Tibial artery (tissue), 4 donors: ENCODE data around the gene CA5A.
"Not testable (repeated sequence)": the region's sequence is repeated elsewhere in the genome, so short reads cannot be mapped to it uniquely, and the experiment has no call there.

Experiments used
- DNase-seq, 2 donors: peaks; one replicate each; pipeline ENCODE4 v3.0.0-alpha.2; 2019
- H3K27ac ChIP-seq, 2 donors: fragments of 200-600 bp; sonication (generic) in 1 of 2; 1 replicate in 1 of 2; 2 replicates in 1 of 2; pipeline ENCODE4 v1.5.1; 2018 to 2019; ENCODE audit warnings: mild to moderate bottlenecking in 1 of 2
- H3K27me3 ChIP-seq, 2 donors: fragments of 200-600 bp; sonication (generic) in 1 of 2; one replicate each; pipeline versions ENCODE4 v1.5.1 to v1.6.0; 2016 to 2019
- H3K36me3 ChIP-seq, 3 donors: fragments of 200-600 bp; sonication (generic) in 2 of 3; one replicate each; pipeline ENCODE4 v1.5.1; 2016 to 2019; ENCODE audit warnings: mild to moderate bottlenecking in 2 of 3
- H3K4me1 ChIP-seq, 4 donors: fragments of 200-600 bp; sonication (generic) in 2 of 4; 1 replicate in 3 of 4; 2 replicates in 1 of 4; pipeline ENCODE4 v1.5.1; 2016 to 2019
- H3K4me3 ChIP-seq, 2 donors: fragments of 200-600 bp; sonication (generic) in 1 of 2; 1 replicate in 1 of 2; 2 replicates in 1 of 2; pipeline ENCODE4 v1.5.1; 2018 to 2019; ENCODE audit warnings: mild to moderate bottlenecking in 2 of 2
- H3K9me3 ChIP-seq, 3 donors: fragments of 200-600 bp; sonication (generic) in 1 of 3; one replicate each; pipeline ENCODE4 v1.5.1; 2016 to 2019
- intact Hi-C: fragments of 100-400 bp; cut with DNase I; formaldehyde crosslinking; loops from one replicate; pipeline ENCODE4 v1.15.0; 2023; ENCODE audit warnings: low total_unique reads
- TF ChIP-seq, protein P1 (sequence below), 2 experiments: fragments of 200-600 bp in 1 of 2; fragments of 450-650 bp in 1 of 2; IDR thresholded peaks; one replicate each; pipeline ENCODE4 v1.5.1; 2017 to 2019; ENCODE audit warnings: antibody characterized with exemption in 2 of 2, mild to moderate bottlenecking in 1 of 2, moderate library complexity in 1 of 2

The CA5A gene

DNA sequence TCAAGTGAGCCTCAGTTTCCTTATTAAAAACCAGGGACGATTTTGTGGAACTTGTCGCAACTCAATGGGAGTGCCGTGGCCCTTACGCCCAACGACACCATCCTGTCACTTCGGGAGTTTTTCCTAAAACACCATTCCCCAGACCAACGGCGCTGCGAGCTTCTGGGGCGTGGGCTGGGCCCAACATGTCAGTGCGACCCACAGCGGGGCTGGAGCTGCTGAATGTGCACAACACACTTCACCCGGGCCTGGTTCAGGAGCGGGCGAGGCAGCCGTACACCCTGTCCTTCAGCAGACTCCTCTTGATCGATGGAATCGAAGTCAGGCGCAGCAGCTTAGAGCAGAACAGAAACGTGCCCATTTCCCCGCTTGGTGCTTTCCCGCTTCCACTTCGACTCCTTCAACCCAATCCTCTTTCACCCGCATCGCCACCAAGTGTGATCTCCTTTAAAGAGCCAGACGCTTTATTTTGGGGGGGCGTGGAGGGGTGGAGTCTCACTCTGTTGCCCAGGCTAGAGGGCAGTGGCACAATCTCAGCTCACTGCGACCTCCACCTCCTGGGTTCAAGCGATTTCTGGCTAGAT lies 53.8 kb downstream of the CA5A start:
- Histone ChIP-seq H3K27ac (no peak overlapping the region), H3K27me3 (peaks cover 0 to 52% of the 10 kb centered on the region in 2 donors)
- intact Hi-C loops = no loop called here

DNA sequence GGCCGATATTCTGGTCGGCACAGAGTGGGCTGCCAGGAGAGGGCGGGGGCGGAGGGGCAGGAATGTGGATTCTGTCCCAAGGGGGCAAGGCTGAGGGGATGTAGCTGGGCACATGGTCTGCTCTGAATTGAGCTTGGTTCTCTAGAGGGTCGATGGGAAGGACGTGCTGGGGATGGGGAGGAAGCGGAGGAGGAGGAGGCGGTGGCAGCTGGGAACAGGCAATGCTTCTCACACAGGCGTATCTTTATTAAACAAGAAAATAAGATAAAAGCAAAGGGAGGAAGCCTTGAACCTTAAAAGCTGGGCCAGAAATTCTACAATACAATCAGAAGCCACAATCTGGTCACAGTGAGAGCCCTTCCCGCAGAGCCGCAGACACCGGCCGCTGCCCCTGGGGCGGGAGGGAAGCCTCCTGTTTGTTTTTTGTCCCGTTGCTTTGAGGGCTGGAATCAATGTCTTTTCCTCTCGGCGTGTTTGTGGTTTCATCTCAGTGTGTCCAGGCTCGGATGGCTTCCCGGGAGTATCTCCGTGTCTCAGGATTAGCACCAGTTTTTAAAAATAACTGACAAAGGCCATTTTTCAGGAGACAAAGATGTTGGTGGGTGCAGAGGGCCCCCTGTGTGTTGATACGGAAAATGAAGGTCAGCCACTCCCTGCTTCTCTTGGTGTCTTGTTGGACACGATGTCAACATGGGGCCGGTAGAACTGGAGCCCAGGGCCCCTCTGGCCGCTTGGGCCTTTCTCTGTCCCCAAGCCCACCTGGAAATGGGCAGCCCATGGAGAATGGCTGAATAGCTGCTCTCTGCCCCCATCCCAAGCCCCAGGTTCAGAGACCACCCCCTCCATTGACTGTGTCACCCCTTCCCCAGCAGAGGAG lies 54.8 kb downstream of the CA5A start:
- no peak overlapping the region for H3K27ac ChIP-seq
- TF ChIP-seq, protein P1, sequence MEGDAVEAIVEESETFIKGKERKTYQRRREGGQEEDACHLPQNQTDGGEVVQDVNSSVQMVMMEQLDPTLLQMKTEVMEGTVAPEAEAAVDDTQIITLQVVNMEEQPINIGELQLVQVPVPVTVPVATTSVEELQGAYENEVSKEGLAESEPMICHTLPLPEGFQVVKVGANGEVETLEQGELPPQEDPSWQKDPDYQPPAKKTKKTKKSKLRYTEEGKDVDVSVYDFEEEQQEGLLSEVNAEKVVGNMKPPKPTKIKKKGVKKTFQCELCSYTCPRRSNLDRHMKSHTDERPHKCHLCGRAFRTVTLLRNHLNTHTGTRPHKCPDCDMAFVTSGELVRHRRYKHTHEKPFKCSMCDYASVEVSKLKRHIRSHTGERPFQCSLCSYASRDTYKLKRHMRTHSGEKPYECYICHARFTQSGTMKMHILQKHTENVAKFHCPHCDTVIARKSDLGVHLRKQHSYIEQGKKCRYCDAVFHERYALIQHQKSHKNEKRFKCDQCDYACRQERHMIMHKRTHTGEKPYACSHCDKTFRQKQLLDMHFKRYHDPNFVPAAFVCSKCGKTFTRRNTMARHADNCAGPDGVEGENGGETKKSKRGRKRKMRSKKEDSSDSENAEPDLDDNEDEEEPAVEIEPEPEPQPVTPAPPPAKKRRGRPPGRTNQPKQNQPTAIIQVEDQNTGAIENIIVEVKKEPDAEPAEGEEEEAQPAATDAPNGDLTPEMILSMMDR (IDR thresholded peaks at IDR 0.05) = no peak
- no peak overlapping the region for H3K4me3 ChIP-seq
- H3K9me3 ChIP-seq = no peaks in the 10 kb centered on the region
- H3K4me1 ChIP-seq = no peaks in the 10 kb centered on the region
- intact Hi-C loops = no loop called here
- no peaks in the 10 kb centered on the region for H3K36me3 ChIP-seq
- H3K27me3 ChIP-seq = peaks cover 0 to 52% of the 10 kb centered on the region in 2 donors
- no peak for DNase-seq

More for the DNA sequence above, 53.8 kb downstream of the CA5A start:
- Histone ChIP-seq H3K9me3 (no peaks in the 10 kb centered on the region), H3K36me3 (no peaks in the 10 kb centered on the region), H3K4me3 (no peak overlapping the region), H3K4me1 (no peaks in the 10 kb centered on the region)
- TF ChIP-seq, protein P1 (IDR thresholded peaks at IDR 0.05) = no peak
- no peak for DNase-seq

DNA sequence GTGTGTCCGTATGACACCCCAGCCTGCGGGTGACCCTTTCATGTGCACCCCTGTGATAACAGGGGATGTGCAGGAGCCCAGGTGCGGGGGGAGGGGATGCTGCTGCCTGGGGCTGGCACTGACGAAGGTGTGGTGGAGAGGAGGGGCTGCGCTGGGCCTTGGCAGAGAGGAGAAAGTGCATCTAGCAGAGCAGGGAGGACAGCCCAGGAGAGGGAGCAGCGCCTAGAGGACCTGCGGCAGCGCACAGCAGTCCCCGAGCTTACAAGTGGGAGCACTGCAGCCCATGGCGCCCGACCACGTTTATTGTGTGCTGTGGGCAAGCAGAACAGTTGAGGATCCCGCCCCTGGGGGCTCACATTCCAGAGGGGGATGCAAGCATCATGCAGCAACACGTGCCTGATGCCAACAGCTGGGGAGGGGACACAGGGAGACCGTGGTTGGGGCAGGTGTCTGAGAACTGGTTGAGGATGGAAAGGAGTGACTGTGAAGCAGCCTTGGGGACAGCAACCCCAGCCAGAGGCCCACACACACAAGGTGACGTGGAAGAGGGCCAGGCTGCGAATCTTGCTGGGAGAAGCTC lies 56.1 kb downstream of the CA5A start:
- TF ChIP-seq, protein P1 (IDR thresholded peaks at IDR 0.05) = no peak
- Histone ChIP-seq H3K9me3 (no peaks in the 10 kb centered on the region), H3K27me3 (peaks cover 0 to 55% of the 10 kb centered on the region in 2 donors), H3K4me1 (no peaks in the 10 kb centered on the region), H3K36me3 (no peaks in the 10 kb centered on the region), H3K4me3 (no peak overlapping the region), H3K27ac (no peak overlapping the region)
- no peak for DNase-seq
- intact Hi-C loops = no loop called here

DNA sequence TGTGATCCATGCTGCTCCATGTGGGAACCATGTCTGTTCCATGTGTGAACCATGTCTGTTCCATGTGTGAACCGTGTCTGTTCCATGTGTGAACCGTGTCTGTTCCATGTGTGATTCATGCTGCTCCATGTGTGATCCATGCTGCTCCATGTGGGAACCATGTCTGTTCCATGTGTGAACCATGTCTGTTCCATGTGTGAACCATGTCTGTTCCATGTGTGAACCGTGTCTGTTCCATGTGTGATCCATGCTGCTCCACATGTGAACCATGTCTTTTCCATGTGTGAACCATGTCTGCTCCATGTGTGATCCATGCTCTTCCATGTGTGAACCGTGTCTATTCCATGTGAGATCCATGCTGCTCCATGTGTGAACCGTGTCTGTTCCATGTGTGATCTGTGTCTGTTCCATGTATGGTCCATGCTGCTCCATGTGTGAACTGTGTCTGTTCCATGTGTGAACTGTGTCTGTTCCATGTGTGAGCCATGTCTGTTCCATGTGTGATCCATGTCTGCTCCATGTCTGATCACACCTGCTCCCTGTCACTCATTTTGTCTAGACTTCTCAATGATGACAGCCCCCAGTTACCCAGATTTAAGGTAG lies 56.8 kb downstream of the CA5A start:
- not testable (repeated sequence) for H3K9me3 ChIP-seq, DNase-seq, H3K4me3 ChIP-seq, H3K36me3 ChIP-seq, H3K4me1 ChIP-seq, H3K27ac ChIP-seq
- intact Hi-C loops = loop anchor here (5.0 kb wide), 2 partner anchors 37 to 102 kb away; no protein-coding TSS in a partner anchor
- peaks cover 0 to 61% of the 10 kb centered on the region in 2 donors for H3K27me3 ChIP-seq

DNA sequence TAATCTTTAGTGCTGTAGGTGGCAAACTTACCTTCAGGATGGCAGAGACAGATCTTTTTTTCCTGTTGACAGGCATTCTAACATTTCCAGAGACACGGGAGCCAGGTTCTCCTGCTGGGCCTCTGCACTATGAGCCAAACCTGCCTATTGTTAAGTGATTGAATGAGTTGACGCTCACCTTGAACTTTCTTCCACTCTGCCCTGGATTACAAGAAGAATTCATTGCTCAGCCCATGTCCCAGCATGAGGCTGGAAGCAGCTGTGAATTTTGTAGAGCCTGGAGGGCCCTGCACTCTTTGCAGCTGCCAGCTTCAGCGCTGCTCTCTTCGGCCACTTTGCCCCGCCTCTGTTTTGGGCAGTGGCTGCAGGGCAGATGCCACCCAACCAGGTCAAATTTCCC lies 57.6 kb downstream of the CA5A start:
- Histone ChIP-seq H3K27me3 (peaks cover 0 to 61% of the 10 kb centered on the region in 2 donors), H3K27ac (no peak overlapping the region), H3K36me3 (no peaks in the 10 kb centered on the region), H3K4me1 (no peaks in the 10 kb centered on the region), H3K9me3 (no peaks in the 10 kb centered on the region), H3K4me3 (no peak overlapping the region)
- intact Hi-C loops = loop anchor here (5.0 kb wide), 2 partner anchors 36 to 101 kb away; no protein-coding TSS in a partner anchor
- TF ChIP-seq, protein P1 (IDR thresholded peaks at IDR 0.05) = no peak
- DNase-seq = no peak
